DMS153 treated with DMSO at 0.1 percent for 48 hours (cell line): Measurements from ENCODE around the gene EPC2.
"Not testable (repeated sequence)": the region's sequence is repeated elsewhere in the genome, so short reads cannot be mapped to it uniquely, and the experiment has no call there.

Experiments used
- DNase-seq: peaks from one replicate; lab custom pipeline; 2025; ENCODE audit not compliant: unreplicated experiment; lab: John Stamatoyannopoulos, UW

The EPC2 gene

DNA sequence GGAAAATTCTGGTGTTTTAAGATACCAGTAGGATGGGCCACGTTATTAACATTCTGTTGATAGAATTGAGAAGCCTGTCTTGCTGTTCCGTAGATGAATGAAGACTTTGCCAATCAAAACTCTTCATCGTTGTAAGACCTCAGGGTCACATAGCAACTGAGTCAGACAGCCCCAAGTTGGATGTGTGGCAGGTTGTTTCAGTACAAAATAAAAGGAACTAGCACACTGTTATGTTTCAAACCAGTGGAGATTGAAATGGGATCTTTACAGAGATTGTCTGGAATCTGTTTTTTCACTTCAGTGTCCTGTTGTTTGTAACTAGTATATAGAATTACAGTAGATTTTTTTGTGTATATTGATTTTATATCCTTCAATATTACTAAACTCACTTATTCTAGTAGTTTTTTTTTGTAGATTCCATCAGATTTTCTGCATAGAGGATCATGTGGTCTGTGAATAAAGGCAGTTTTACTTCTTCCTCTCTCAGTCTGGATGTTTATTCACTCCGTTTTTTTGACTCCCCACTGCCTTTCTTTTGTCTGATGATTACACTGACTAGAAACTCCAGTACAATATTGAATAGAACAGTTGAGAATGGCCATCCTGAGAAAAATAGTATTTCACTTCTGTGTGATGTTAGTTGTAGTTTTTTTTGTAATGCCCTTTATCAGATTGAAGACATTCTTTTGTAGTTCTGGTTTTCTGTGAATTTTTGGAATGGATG lies 22.7 kb downstream of the EPC2 start:
- DNase-seq, result no peak

- DNase-seq, result no peak
Observed at GRCh38 chr2:148670773-148671172, 26.2 kb downstream of the EPC2 start.

GRCh38 chr2:148674063-148675020 lies 29.8 kb downstream of the EPC2 start:
- DNase-seq, result peak; percentile 3

DNA sequence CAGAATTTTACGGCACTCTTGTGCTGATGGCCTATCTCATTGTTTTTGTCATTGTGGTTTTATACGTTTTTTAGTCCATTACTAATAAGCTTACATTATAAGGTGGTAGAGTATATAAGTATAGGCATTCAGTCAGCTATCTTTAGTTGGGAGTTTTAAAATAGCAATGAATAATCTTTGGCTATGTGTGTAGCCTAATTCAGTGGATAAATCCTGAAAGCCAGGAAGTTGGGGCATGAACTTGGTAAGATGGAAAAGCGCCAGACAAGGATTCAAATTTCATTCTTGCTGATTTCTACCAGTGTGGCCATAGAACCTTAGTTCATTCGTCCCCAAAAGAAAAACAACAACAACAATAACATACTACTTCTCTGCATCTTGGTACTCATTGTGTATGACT lies 31.2 kb downstream of the EPC2 start:
- no peak for DNase-seq

DNA sequence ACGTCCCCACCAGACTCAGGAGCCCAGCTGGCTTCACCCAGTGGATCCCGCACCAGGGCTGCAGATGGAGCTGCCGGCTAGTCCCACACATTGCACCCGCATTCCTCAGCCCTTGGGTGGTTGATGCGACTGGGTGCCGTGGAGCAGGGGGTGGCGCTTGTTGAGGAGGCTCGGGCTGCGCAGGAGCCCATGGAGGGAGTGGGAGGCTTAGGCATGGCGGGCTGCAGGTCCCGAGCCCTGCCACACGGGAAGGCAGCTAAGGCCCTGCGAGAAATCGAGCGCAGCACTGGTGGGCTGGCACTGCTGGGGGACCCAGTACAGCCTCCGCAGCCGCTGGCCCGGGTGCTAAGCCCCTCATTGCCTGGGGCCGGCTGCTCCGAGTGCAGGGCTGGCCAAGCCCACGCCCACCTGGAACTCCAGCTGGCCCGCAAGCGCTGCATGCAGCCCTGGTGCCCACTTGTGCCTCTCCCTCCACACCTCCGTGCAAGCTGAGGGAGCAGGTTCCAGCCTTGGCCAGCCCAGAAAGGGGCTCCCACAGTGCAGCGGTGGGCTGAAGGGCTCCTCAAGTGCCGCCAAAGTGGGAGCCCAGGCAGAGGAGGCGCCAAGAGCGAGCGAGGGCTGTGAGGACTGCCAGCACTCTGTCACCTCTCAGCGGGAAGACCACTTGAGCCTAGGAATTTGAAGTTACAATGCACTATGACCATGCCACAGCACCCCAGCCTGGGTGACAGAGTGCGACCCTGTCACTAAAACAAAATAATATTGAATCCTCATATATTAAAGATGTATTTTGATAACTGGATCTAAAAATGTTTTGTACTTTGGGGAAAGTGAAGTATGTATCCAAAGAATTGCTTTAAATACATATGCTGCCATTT lies 34.0 kb downstream of the EPC2 start:
- DNase-seq, result not testable (repeated sequence)

- no peak for DNase-seq
Observed at GRCh38 chr2:148680462-148680861, 35.9 kb downstream of the EPC2 start.

DNA sequence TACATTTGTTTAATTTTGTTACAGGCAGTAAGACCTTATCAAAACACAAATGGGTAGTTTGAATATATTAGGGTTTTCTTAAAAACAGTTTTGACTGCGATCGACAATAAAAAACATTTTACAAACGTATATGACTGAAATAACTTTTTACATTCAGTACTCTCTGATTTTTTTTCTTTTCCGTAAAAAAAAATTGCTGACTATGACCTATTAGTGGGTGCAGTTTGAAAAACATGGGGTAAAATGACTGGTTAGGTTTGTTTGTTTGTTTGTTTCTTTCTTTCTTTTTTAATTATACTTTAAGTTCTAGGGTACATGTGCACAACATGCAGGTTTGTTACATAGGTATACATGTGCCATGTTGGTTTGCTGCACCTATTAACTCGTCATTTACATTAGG lies 36.9 kb downstream of the EPC2 start:
- DNase-seq, result no peak

DNA sequence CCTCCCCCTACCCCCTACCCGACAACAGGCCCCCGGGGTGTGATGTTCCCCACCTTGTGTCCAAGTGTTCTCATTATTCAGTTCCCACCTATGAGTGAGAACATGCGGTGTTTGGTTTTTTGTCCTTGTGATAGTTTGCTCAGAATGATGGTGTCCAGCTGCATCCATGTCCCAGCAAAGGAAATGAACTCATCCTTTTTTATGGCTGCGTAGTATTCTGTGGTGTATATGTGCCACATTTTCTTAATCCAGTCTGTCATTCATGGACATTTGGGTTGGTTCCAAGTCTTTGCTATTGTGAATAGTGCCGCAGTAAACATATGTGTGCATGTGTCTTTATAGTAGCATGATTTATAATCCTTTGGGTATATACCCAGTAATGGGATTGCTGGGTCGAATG lies 37.3 kb downstream of the EPC2 start:
- not testable (repeated sequence) for DNase-seq

DNA sequence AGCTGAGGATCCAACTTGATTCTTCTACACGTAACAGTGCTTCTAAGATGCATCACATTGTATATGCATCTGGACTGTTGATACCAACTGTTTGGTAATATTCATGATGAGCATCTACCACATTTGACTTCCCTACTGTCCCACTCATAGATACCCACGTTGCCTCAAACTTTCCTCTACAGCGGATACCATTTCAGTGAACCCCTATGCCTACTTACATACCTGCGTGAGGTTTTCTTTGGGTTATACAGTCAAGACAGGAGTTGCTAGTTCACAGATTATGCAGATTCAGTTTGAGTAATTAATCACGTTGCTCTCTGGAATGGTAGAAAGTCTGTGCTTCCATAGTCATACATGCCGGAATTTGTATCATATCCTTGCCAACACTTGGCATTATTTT lies 40.0 kb downstream of the EPC2 start:
- DNase-seq, result no peak

- DNase-seq, result no peak
Observed at GRCh38 chr2:148687543-148687942, 43.0 kb downstream of the EPC2 start.

DNA sequence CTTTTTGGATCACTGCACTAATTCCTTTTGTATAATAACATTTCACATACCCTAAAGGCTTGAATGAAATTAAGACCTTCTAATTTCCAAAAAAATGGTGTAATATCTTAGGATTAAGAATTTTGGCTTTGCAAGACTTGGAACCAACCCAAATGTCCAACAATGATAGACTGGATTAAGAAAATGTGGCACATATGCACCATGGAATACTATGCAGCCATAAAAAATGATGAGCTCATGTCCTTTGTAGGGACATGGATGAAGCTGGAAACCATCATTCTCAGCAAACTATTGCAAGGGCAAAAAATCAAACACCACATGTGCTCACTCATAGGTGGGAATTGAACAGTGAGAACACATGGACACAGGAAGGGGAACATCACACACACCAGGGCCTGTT lies 43.5 kb downstream of the EPC2 start:
- not testable (repeated sequence) for DNase-seq

GRCh38 chr2:148696985-148697384 lies 52.4 kb downstream of the EPC2 start:
- DNase-seq, result no peak

- DNase-seq, result no peak
Observed at GRCh38 chr2:148699830-148700229, 55.3 kb downstream of the EPC2 start.

GRCh38 chr2:148701039-148701438 lies 56.5 kb downstream of the EPC2 start:
- DNase-seq, result no peak

DNA sequence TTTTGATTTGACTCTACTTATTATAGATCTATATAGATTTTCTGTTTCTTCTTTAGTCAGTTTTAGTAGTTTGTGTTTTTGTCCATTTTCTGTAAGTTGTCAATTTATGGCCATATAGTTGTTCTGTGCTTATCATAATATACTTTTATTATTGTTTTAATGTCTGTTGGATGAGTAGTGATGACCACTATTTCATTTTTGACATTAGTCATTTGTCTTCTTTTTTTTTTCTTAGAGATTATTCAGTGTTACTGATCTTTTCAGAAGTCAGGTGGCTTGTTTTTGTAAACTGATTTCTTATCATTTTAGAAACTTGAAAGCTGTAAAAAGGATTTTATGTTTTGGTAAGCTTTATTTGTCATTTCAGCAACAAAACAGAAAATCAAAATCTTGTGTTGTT lies 57.3 kb downstream of the EPC2 start:
- no peak for DNase-seq

- no peak for DNase-seq
Observed at GRCh38 chr2:148702475-148702874, 57.9 kb downstream of the EPC2 start.

DNA sequence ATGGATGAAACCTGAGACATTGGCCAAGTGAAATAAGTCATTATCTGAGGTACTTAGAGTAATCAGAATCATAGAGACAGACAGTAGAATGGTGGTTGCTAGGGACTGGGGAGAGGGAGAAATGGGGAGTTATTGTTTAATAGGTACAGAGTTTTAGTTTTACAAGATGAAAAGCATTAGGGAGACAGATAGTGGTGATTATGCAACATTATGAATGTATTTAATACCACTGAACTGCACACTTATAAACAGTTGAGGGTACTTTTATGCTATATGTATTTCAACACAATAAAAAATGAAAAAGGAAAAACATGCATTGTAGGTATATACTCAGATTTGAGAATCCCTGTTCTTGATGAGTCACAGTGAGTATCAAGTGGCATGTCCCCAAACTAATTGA lies 59.7 kb downstream of the EPC2 start:
- DNase-seq, result no peak

DNA sequence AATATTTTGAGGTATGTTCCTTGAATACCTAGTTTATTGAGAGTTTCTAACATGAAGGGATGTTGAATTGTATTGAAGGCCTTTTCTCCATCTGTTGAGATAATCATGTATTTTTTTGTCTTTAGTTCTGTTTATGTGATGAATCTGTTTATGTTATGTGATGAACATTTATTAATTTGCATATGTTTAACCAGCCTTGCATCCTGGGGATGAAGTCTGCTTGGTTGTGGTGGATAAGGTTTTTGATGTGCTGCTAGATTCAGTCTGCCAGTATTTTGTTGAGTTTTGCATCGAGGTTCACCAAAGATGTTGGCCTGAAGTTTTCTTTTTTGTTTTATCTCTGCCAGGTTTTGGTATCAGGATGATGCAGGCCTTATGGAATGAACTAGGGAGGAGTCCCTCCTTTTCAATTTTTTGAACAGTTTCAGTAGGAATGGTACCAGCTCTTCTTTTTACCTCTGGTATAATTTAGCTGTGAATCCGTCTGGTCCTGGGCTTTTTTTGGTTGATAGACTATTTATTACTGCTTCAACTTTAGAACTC lies 71.9 kb downstream of the EPC2 start:
- DNase-seq, result no peak

- no peak for DNase-seq
Observed at GRCh38 chr2:148718039-148718438, 73.5 kb downstream of the EPC2 start.

- no peak for DNase-seq
Observed at GRCh38 chr2:148719195-148719749, 74.7 kb downstream of the EPC2 start.
